ENCODE measurements around the gene AHCYL2. TPM values are rescaled to one million over a fixed set of nuclear protein-coding genes. Genes with fewer than 3 reads are reported as not detected.

AHCYL2 gene
- total RNA-seq, 4 donors from 2014 or later, result 10.8 to 14.0 (median 13.7) TPM

- Histone ChIP-seq H3K9me3 (no peaks in the 10 kb centered on the region), H3K27me3 (no peaks in the 10 kb centered on the region), H3K36me3 (peaks cover 0 to 69% (median 0%) of the 10 kb centered on the region in 3 donors), H3K27ac (no peak overlapping the region), H3K4me3 (no peak overlapping the region), H3K4me1 (no peaks in the 10 kb centered on the region)
- intact Hi-C loops (cut with DNase I), result no loop called here
- TF ChIP-seq CTCF (IDR thresholded peaks at IDR 0.05) (no peak), POLR2A (IDR thresholded peaks at IDR 0.05) (no peak)
- no peak for DNase-seq
- WGBS, 2 donors, result 62 to 67% methylated on average over 2 of the region's 2 CpGs
These were observed 162.7 kb downstream of the AHCYL2 start for GRCh38 chr7:129387537-129387936.

GRCh38 chr7:129388333-129389098 lies 163.7 kb downstream of the AHCYL2 start:
- DNase-seq, result no peak
- H3K4me3 ChIP-seq, result no peak overlapping the region
- intact Hi-C loops (cut with DNase I), result no loop called here
- 94 to 95% methylated on average over 8 of the region's 8 CpGs for WGBS, 2 donors
- no peaks in the 10 kb centered on the region for H3K27me3 ChIP-seq
- no peak overlapping the region for H3K27ac ChIP-seq
- H3K9me3 ChIP-seq, result no peaks in the 10 kb centered on the region
- no peaks in the 10 kb centered on the region for H3K4me1 ChIP-seq
- peaks cover 0 to 60% (median 0%) of the 10 kb centered on the region in 3 donors for H3K36me3 ChIP-seq
- no peak for TF ChIP-seq CTCF (IDR thresholded peaks at IDR 0.05)
- no peak for TF ChIP-seq POLR2A (IDR thresholded peaks at IDR 0.05)

- intact Hi-C loops (cut with DNase I), result no loop called here
- no peak for TF ChIP-seq POLR2A (IDR thresholded peaks at IDR 0.05)
- no peak for TF ChIP-seq CTCF (IDR thresholded peaks at IDR 0.05)
- no peaks in the 10 kb centered on the region for H3K4me1 ChIP-seq
- no peak overlapping the region for H3K4me3 ChIP-seq
- no peak for DNase-seq
- H3K27ac ChIP-seq, result no peak overlapping the region
- 21 to 35% methylated on average over 1 of the region's 1 CpG for WGBS, 2 donors
- H3K27me3 ChIP-seq, result no peaks in the 10 kb centered on the region
- no peaks in the 10 kb centered on the region for H3K9me3 ChIP-seq
- H3K36me3 ChIP-seq, result peaks cover 0 to 49% (median 0%) of the 10 kb centered on the region in 3 donors
These were observed 165.0 kb downstream of the AHCYL2 start for GRCh38 chr7:129389829-129390228.

- Histone ChIP-seq H3K9me3 (no peaks in the 10 kb centered on the region), H3K27ac (no peak overlapping the region), H3K27me3 (no peaks in the 10 kb centered on the region), H3K36me3 (peaks cover 0 to 49% (median 0%) of the 10 kb centered on the region in 3 donors), H3K4me1 (no peaks in the 10 kb centered on the region), H3K4me3 (no peak overlapping the region)
- intact Hi-C loops (cut with DNase I), result no loop called here
- TF ChIP-seq CTCF (IDR thresholded peaks at IDR 0.05) (no peak), POLR2A (IDR thresholded peaks at IDR 0.05) (no peak)
- no peak for DNase-seq
These were observed 165.5 kb downstream of the AHCYL2 start for GRCh38 chr7:129390314-129390713.

GRCh38 chr7:129391546-129392171 lies 166.8 kb downstream of the AHCYL2 start:
- H3K4me1 ChIP-seq, result no peaks in the 10 kb centered on the region
- no peak overlapping the region for H3K4me3 ChIP-seq
- TF ChIP-seq CTCF (IDR thresholded peaks at IDR 0.05) (no peak), POLR2A (IDR thresholded peaks at IDR 0.05) (no peak)
- H3K36me3 ChIP-seq, result peaks cover 0 to 53% (median 0%) of the 10 kb centered on the region in 3 donors
- 91 to 94% methylated on average over 2 of the region's 2 CpGs for WGBS, 2 donors
- DNase-seq, result no peak
- intact Hi-C loops (cut with DNase I), result no loop called here
- no peak overlapping the region for H3K27ac ChIP-seq
- no peaks in the 10 kb centered on the region for H3K27me3 ChIP-seq
- H3K9me3 ChIP-seq, result no peaks in the 10 kb centered on the region
